ENCODE results near the gene KCNMA1. TPM values are rescaled to one million over a fixed set of nuclear protein-coding genes. Genes with fewer than 3 reads are reported as not detected.

The KCNMA1 gene
- total and polyA plus RNA-seq, 7 donors, result 15.3 to 427 (median 256) TPM

DNA sequence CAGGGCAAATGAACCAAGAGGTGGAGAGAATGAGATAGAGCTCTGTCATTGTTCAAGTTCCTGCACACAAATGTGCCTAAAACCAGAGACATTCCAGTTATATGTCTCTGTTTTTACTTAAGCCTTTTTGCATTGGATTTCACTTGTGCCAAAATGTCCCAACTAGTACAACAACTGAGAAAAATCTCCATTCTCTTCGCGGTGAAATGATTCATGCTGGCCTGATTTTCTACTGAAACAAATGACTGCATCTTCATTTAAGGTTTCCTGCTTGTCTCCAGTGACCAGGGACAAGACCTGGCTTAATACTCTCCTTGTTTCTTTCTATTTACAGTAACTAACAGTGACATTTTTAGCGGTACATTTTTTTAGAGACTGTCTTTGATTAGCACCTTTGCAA lies 714.9 kb downstream of the KCNMA1 start:
- intact Hi-C loops (cut with DNase I), result no loop called here

DNA sequence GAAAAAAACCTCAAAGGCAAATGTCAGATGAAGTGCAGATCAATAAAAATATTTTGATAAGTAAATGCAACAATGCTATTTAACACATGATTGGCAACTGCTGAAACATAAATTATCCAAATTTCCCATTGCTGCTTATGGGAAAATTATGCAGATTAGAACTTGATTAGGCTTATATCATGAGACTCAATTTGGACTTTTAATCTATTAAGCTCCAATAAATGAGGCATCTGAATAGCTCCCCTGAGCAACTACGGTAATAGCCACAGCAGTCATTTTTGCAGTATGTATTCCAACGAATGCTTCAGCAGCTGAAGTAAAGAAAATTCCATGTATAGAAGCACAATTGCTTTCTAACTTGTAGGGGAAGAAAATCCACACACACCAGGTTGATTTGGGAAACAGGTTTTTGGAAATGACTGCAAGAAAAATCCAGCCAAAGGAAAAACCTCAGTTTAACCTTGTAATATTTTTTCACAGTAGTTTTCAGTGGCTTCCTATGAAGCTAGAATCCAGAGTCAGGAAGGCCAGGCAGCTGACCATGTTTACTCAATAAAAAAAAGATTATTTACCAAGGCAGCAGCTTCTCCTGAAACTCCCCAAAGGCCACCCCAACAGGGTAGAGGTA lies 716.1 kb downstream of the KCNMA1 start:
- Histone ChIP-seq H3K9me3 (no peaks in the 10 kb centered on the region), H3K27me3 (no peaks in the 10 kb centered on the region), H3K4me3 (no peak overlapping the region), H3K4me1 (peaks cover 0 to 51% (median 38%) of the 10 kb centered on the region in 4 donors), H3K27ac (peak overlapping the region in 3 of 4 donors; percentile 47 to 73 (median 62)), H3K36me3 (no peaks in the 10 kb centered on the region)
- intact Hi-C loops (cut with DNase I), result no loop called here
- no peak for TF ChIP-seq POLR2AphosphoS5 (IDR thresholded peaks at IDR 0.05)
- no peak for TF ChIP-seq EP300 (IDR thresholded peaks at IDR 0.05)
- no peak for TF ChIP-seq CTCF (IDR thresholded peaks at IDR 0.05)
- TF ChIP-seq POLR2A (IDR thresholded peaks at IDR 0.05), result no peak
- 75 to 92% methylated on average over 2 of the region's 2 CpGs for WGBS, 2 donors
- no peak for DNase-seq

More for the DNA sequence above, 714.9 kb downstream of the KCNMA1 start:
- Histone ChIP-seq H3K27me3 (no peaks in the 10 kb centered on the region), H3K9me3 (no peaks in the 10 kb centered on the region), H3K36me3 (no peaks in the 10 kb centered on the region), H3K27ac (peak overlapping the region in 3 of 4 donors; percentile 47 to 73 (median 62)), H3K4me3 (no peak overlapping the region), H3K4me1 (peaks cover 0 to 48% (median 36%) of the 10 kb centered on the region in 4 donors)
- DNase-seq, result no peak
- 77 to 83% methylated on average over 3 of the region's 3 CpGs for WGBS, 2 donors
- TF ChIP-seq POLR2AphosphoS5 (IDR thresholded peaks at IDR 0.05) (no peak), POLR2A (IDR thresholded peaks at IDR 0.05) (no peak), EP300 (IDR thresholded peaks at IDR 0.05) (no peak), CTCF (IDR thresholded peaks at IDR 0.05) (no peak)

DNA sequence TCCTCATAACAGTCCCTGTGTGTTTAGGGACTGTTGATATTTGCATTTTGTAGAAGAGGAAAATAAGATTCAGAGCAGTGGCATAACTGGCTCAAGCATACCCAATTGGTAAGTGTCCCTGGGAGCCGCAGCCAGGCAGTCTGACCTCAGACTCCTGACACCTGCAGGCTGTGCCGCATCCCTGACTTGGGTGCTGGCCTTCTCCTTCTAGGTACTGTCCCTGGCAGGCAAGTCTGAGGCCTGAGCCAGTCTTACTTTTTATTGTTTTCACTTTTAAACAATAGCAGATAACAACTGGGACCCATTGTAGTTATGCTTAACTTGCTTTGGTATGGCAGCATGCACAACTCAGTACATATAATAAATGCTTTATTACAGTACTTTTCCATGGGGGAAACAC lies 717.0 kb downstream of the KCNMA1 start:
- no peak for DNase-seq
- Histone ChIP-seq H3K27me3 (no peaks in the 10 kb centered on the region), H3K4me1 (peaks cover 0 to 56% (median 38%) of the 10 kb centered on the region in 4 donors), H3K27ac (peak overlapping the region in 3 of 4 donors; percentile 47 to 73 (median 62)), H3K4me3 (no peak overlapping the region), H3K36me3 (no peaks in the 10 kb centered on the region), H3K9me3 (no peaks in the 10 kb centered on the region)
- WGBS, 2 donors, result 52 to 90% methylated on average over 2 of the region's 2 CpGs
- no peak for TF ChIP-seq CTCF (IDR thresholded peaks at IDR 0.05)
- TF ChIP-seq POLR2AphosphoS5 (IDR thresholded peaks at IDR 0.05), result no peak
- TF ChIP-seq POLR2A (IDR thresholded peaks at IDR 0.05), result no peak
- TF ChIP-seq EP300 (IDR thresholded peaks at IDR 0.05), result no peak
- intact Hi-C loops (cut with DNase I), result no loop called here

- intact Hi-C loops (cut with DNase I), result no loop called here
- Histone ChIP-seq H3K36me3 (peaks cover 0 to 9% (median 0%) of the 10 kb centered on the region in 4 donors), H3K27ac (no peak overlapping the region), H3K4me3 (no peak overlapping the region), H3K27me3 (no peaks in the 10 kb centered on the region), H3K9me3 (no peaks in the 10 kb centered on the region), H3K4me1 (peaks cover 0 to 53% (median 38%) of the 10 kb centered on the region in 4 donors)
- WGBS, 2 donors, result 83 to 90% methylated on average over 1 of the region's 1 CpG
- DNase-seq, result no peak
- no peak for TF ChIP-seq POLR2AphosphoS5 (IDR thresholded peaks at IDR 0.05)
- TF ChIP-seq CTCF (IDR thresholded peaks at IDR 0.05), result no peak
- TF ChIP-seq EP300 (IDR thresholded peaks at IDR 0.05), result no peak
- no peak for TF ChIP-seq POLR2A (IDR thresholded peaks at IDR 0.05)
Observed at GRCh38 chr10:76918106-76918505, 719.5 kb downstream of the KCNMA1 start.
